PC-9 (cell line): Measurements from ENCODE around the gene ARID3A.

Source experiments
- CTCF ChIP-seq: fragments of 200-600 bp; sonication (generic); conservative IDR thresholded peaks from 2 replicates; pipeline ENCODE4 v1.6.1; 2017; ENCODE audit warnings: mixed run types, antibody characterized with exemption, mild to moderate bottlenecking, moderate library complexity
- EZH2 ChIP-seq: fragments of 200-600 bp; sonication (generic); IDR thresholded peaks from 2 replicates; pipeline ENCODE4 v1.8.0; 2017; ENCODE audit warnings: antibody characterized with exemption, low read depth

GRCh38 chr19:947707-948539 is 22.1 kb downstream of the ARID3A start:
- TF ChIP-seq CTCF (no peak), EZH2 (no peak)
